Spleen (tissue), 11 donors: ENCODE data around the gene LRP1. TPM values are rescaled to one million over a fixed set of nuclear protein-coding genes. Genes with fewer than 3 reads are reported as not detected.

Experiments
- DNase-seq: peaks from one replicate; pipeline ENCODE4 v3.0.0-alpha.2; 2020
- H3K27ac ChIP-seq, 8 donors: fragments of 200-600 bp; sonication (generic) in 7 of 8; 1 replicate in 4 of 8; 2 replicates in 4 of 8; pipeline versions ENCODE4 v1.5.0 to v1.8.0; 2016 to 2021; ENCODE audit warnings: inconsistent platforms in 4 of 8, mild to moderate bottlenecking in 4 of 8, moderate library complexity in 1 of 8
- H3K27me3 ChIP-seq, 7 donors: fragments of 200-600 bp; sonication (generic) in 6 of 7; replicated peaks in 1 of 7; 1 replicate in 4 of 7; 2 replicates in 3 of 7; pipeline versions ENCODE4 v1.5.0 to v1.8.0; 2016 to 2021; ENCODE audit warnings: inconsistent platforms in 3 of 7, mild to moderate bottlenecking in 1 of 7
- H3K36me3 ChIP-seq, 6 donors: fragments of 200-600 bp; sonication (generic) in 5 of 6; 1 replicate in 4 of 6; 2 replicates in 2 of 6; pipeline versions ENCODE4 v1.5.0 to v1.8.0; 2016 to 2021; ENCODE audit warnings: inconsistent platforms in 2 of 6
- H3K4me1 ChIP-seq, 6 donors: fragments of 200-600 bp; sonication (generic) in 5 of 6; 1 replicate in 3 of 6; 2 replicates in 3 of 6; pipeline versions ENCODE4 v1.5.0 to v1.8.0; 2016 to 2021; ENCODE audit warnings: inconsistent platforms in 3 of 6
- H3K4me3 ChIP-seq, 8 donors: fragments of 200-600 bp; sonication (generic) in 7 of 8; 1 replicate in 4 of 8; 2 replicates in 4 of 8; pipeline versions ENCODE4 v1.5.0 to v1.8.0; 2016 to 2021; ENCODE audit warnings: inconsistent platforms in 4 of 8, mild to moderate bottlenecking in 4 of 8, moderate library complexity in 2 of 8
- H3K9me3 ChIP-seq, 8 donors: fragments of 200-600 bp; sonication (generic) in 7 of 8; 1 replicate in 4 of 8; 2 replicates in 4 of 8; pipeline versions ENCODE4 v1.5.0 to v1.8.0; 2016 to 2021; ENCODE audit warnings: inconsistent platforms in 4 of 8
- POLR2A ChIP-seq, 3 donors: fragments of 450-650 bp; IDR thresholded peaks; one replicate each; pipeline ENCODE4 v1.5.1; 2017; ENCODE audit warnings: antibody characterized with exemption in 3 of 3, mild to moderate bottlenecking in 1 of 3
- POLR2AphosphoS5 ChIP-seq, 3 donors: sonication (generic); formaldehyde crosslinking; IDR thresholded peaks; one replicate each; pipeline ENCODE4 v1.5.1; 2017; ENCODE audit warnings: antibody characterized with exemption in 3 of 3
- WGBS, 5 donors: extraction: QIAGEN DNeasy Blood & Tissue Kit in 3 of 5; methylation state at CpG; one replicate each; pipeline versions ENCODE4 v1.1.5 to v1.1.7; 2013 to 2018; 5-methylcytosine and 5-hydroxymethylcytosine counted together
- intact Hi-C: fragments of 100-400 bp; cut with DNase I; formaldehyde crosslinking; loops from one replicate; pipeline ENCODE4 v1.15.0; 2023; ENCODE audit warnings: low total_unique reads
- polyA plus RNA-seq, 3 donors: library from polyadenylated mRNA; stranded (reverse); fragments of 200-250 nt; gene quantifications; one replicate each; pipeline ENCODE4 v1.2.1, GENCODE V29; 2013
- total RNA-seq, 7 donors: library from RNA; depleted of rRNA in 3 of 7; stranded (reverse); fragments of >200 nt in 3 of 7; fragmentation: NEBNext Ultra II Directional in 4 of 7; extraction: Animal tissue kit (Norgen Biotek cat#: 25700) in 4 of 7; gene quantifications; one replicate each; pipeline versions ENCODE4 v1.1.0 to v1.2.1, GENCODE V29; 2016 to 2021
- TF ChIP-seq, protein P1 (sequence below), 11 experiments: fragments of 200-600 bp in 7 of 11; fragments of 450-650 bp in 4 of 11; sonication (generic) in 4 of 11; IDR thresholded peaks in 8 of 11; conservative IDR thresholded peaks in 3 of 11; 1 replicate in 7 of 11; 2 replicates in 4 of 11; pipeline versions ENCODE4 v1.4.0 to v1.8.0; 2016 to 2021; ENCODE audit warnings: antibody characterized with exemption in 11 of 11, inconsistent platforms in 4 of 11, mild to moderate bottlenecking in 1 of 11
- donor health status: healthy with polysubstance abuse.
- donor health status: DM: no; HTN: no; CAD: no; lungs with moderate emphysema.
- donor health status: DM: no; HTN: no; CAD: no.
- donor health status: Bipolar disorder and iron deficiency.
- donor health status: healthy.
- donor health status: DM: no; HTN: no; CAD: no.
- donor health status: DM: yes; HTN: yes; CAD: no.

Gene LRP1
- total and polyA plus RNA-seq, 10 donors, result 8.9 to 216 (median 159) TPM

DNA sequence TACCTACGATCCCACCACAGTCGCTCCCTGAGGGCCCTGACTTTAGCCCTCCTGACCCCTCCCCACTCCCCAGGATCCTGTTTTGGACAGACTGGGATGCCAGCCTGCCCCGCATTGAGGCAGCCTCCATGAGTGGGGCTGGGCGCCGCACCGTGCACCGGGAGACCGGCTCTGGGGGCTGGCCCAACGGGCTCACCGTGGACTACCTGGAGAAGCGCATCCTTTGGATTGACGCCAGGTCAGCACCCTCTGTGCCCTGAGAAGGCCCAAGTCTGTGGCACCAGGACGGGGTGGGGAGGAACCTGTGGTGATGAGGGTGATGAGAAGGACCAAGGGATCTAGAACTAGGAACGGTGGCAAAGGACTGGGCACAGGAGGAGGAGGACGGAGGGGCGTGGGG, 49.1 kb downstream of the LRP1 start:
- H3K9me3 ChIP-seq, result no peaks in the 10 kb centered on the region
- H3K27me3 ChIP-seq, result peaks cover 0 to 5% (median 0%) of the 10 kb centered on the region in 7 donors
- H3K4me1 ChIP-seq, result no peaks in the 10 kb centered on the region
- intact Hi-C loops, result no loop called here
- peaks cover 0 to 93% (median 10%) of the 10 kb centered on the region in 6 donors for H3K36me3 ChIP-seq
- WGBS, 5 donors, result 88 to 96% (median 91%) methylated on average over 16 of the region's 16 CpGs
- DNase-seq, result no peak
- H3K4me3 ChIP-seq, result no peak overlapping the region
- peak in 1 of 3 donors; percentile 12 for TF ChIP-seq POLR2AphosphoS5 (IDR thresholded peaks at IDR 0.05)
- TF ChIP-seq POLR2A (IDR thresholded peaks at IDR 0.05), result no peak
- no peak overlapping the region for H3K27ac ChIP-seq

DNA sequence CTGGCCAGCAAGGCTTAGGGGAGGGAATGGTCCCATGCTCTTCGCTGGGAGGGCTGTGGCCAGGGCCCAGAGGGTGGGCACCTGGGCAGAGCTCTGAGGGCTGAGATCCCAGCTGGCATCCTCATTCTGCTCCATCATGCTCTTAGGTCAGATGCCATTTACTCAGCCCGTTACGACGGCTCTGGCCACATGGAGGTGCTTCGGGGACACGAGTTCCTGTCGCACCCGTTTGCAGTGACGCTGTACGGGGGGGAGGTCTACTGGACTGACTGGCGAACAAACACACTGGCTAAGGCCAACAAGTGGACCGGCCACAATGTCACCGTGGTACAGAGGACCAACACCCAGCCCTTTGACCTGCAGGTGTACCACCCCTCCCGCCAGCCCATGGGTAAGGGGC, 49.9 kb downstream of the LRP1 start:
- 77 to 93% (median 88%) methylated on average over 14 of the region's 14 CpGs for WGBS, 5 donors
- peaks cover 0 to 85% (median 10%) of the 10 kb centered on the region in 6 donors for H3K36me3 ChIP-seq
- intact Hi-C loops, result no loop called here

DNA sequence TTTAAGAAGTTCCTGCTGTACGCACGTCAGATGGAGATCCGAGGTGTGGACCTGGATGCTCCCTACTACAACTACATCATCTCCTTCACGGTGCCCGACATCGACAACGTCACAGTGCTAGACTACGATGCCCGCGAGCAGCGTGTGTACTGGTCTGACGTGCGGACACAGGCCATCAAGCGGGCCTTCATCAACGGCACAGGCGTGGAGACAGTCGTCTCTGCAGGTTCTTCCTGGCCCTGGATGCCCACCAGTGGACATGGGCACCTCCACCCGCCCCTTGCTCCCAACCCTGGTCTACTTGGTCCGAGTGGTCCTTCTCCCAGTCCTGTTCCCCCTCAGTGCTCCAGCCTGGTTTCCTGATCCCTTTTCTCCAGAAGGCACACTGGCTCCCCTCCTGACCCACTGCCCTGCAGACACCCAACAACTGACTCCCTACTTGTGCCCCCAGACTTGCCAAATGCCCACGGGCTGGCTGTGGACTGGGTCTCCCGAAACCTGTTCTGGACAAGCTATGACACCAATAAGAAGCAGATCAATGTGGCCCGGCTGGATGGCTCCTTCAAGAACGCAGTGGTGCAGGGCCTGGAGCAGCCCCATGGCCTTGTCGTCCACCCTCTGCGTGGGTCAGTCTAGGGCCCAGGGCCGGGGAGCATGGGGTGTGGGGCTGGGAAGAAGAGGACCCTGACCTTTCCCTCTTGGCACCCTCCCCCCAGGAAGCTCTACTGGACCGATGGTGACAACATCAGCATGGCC, 51.2 kb downstream of the LRP1 start:
- Histone ChIP-seq H3K27ac (no peak overlapping the region), H3K4me3 (no peak overlapping the region), H3K36me3 (peaks cover 0 to 85% (median 14%) of the 10 kb centered on the region in 6 donors), H3K9me3 (no peaks in the 10 kb centered on the region), H3K27me3 (peaks cover 0 to 5% (median 0%) of the 10 kb centered on the region in 7 donors), H3K4me1 (peaks cover 0 to 6% (median 0%) of the 10 kb centered on the region in 6 donors)
- TF ChIP-seq POLR2A (IDR thresholded peaks at IDR 0.05), result no peak
- TF ChIP-seq POLR2AphosphoS5 (IDR thresholded peaks at IDR 0.05), result peak in 1 of 3 donors; percentile 9
- no peak for DNase-seq
- WGBS, 5 donors, result 87 to 92% (median 90%) methylated on average over 27 of the region's 27 CpGs
- intact Hi-C loops, result loop anchor here (5.0 kb wide), 1 partner anchor 57 kb away; no protein-coding TSS in a partner anchor

More for the DNA sequence above, 49.9 kb downstream of the LRP1 start:
- no peak for DNase-seq
- peaks cover 0 to 5% (median 0%) of the 10 kb centered on the region in 6 donors for H3K4me1 ChIP-seq
- H3K9me3 ChIP-seq, result no peaks in the 10 kb centered on the region
- no peak overlapping the region for H3K4me3 ChIP-seq
- no peak for TF ChIP-seq POLR2AphosphoS5 (IDR thresholded peaks at IDR 0.05)
- TF ChIP-seq POLR2A (IDR thresholded peaks at IDR 0.05), result no peak
- TF ChIP-seq, protein P1, sequence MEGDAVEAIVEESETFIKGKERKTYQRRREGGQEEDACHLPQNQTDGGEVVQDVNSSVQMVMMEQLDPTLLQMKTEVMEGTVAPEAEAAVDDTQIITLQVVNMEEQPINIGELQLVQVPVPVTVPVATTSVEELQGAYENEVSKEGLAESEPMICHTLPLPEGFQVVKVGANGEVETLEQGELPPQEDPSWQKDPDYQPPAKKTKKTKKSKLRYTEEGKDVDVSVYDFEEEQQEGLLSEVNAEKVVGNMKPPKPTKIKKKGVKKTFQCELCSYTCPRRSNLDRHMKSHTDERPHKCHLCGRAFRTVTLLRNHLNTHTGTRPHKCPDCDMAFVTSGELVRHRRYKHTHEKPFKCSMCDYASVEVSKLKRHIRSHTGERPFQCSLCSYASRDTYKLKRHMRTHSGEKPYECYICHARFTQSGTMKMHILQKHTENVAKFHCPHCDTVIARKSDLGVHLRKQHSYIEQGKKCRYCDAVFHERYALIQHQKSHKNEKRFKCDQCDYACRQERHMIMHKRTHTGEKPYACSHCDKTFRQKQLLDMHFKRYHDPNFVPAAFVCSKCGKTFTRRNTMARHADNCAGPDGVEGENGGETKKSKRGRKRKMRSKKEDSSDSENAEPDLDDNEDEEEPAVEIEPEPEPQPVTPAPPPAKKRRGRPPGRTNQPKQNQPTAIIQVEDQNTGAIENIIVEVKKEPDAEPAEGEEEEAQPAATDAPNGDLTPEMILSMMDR (IDR thresholded peaks at IDR 0.05 in 8 of 11, conservative IDR thresholded peaks at IDR 0.05 in 3 of 11), result no peak
- no peak overlapping the region for H3K27ac ChIP-seq
- peaks cover 0 to 5% (median 0%) of the 10 kb centered on the region in 7 donors for H3K27me3 ChIP-seq

DNA sequence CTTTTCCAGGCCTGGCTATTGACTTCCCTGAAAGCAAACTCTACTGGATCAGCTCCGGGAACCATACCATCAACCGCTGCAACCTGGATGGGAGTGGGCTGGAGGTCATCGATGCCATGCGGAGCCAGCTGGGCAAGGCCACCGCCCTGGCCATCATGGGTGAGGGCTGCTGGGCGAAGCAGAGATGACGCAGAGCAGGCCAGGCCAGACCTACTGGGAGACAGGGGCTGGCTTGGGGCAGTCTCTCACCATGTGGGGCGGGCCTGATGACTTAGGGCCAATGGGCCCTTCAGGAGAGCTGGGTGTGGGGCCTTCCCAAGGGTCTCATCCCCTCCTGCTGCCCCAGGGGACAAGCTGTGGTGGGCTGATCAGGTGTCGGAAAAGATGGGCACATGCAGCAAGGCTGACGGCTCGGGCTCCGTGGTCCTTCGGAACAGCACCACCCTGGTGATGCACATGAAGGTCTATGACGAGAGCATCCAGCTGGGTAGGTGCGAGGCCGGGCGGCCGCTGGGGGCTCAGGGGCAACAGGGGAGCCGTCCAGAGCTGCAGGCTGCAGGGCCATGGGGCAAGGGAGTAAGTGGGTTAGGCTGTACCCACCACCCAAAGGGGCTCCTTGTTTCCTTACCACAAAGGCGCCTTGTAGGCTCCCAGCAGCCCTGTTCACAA, 52.2 kb downstream of the LRP1 start:
- H3K4me3 ChIP-seq, result no peak overlapping the region

More for the DNA sequence above, 52.2 kb downstream of the LRP1 start:
- Histone ChIP-seq H3K27me3 (peaks cover 0 to 5% (median 0%) of the 10 kb centered on the region in 7 donors), H3K27ac (no peak overlapping the region), H3K36me3 (peaks cover 0 to 85% (median 15%) of the 10 kb centered on the region in 6 donors), H3K4me1 (peaks cover 0 to 6% (median 0%) of the 10 kb centered on the region in 6 donors), H3K9me3 (no peaks in the 10 kb centered on the region)
- intact Hi-C loops, result loop anchor here (5.0 kb wide), 1 partner anchor 58 kb away; no protein-coding TSS in a partner anchor
- no peak for DNase-seq
- WGBS, 5 donors, result 89 to 95% (median 91%) methylated on average over 14 to 20 of the region's 20 CpGs
- TF ChIP-seq, protein P1 (IDR thresholded peaks at IDR 0.05 in 8 of 11, conservative IDR thresholded peaks at IDR 0.05 in 3 of 11), result no peak
- TF ChIP-seq POLR2AphosphoS5 (IDR thresholded peaks at IDR 0.05) (no peak), POLR2A (IDR thresholded peaks at IDR 0.05) (no peak)
